Activated CD4-positive, alpha-beta memory T cell treated with anti-CD3 and anti-CD28 coated beads for 36 hours (primary cell): ENCODE results near the gene SMYD5. TPM values are rescaled to one million over a fixed set of nuclear protein-coding genes. Genes with fewer than 3 reads are reported as not detected.
A peak's percentile ranks its signal among the peaks of the same experiment; 100 is the strongest.
"Not testable (repeated sequence)": the region's sequence is repeated elsewhere in the genome, so short reads cannot be mapped to it uniquely, and the experiment has no call there.

Experiments used
- CTCF ChIA-PET: fragments of 350-600 bp; sonication (Branson Sonifier 250); formaldehyde crosslinking; loops from one replicate; lab custom pipeline; 2021; ENCODE audit warnings: antibody characterized with exemption, inconsistent platforms; lab: Charles Lee
- POLR2A ChIA-PET: fragments of 350-600 bp; sonication (Branson Sonifier 250); formaldehyde crosslinking; loops from one replicate; lab custom pipeline; 2021; ENCODE audit warnings: antibody characterized with exemption; lab: Charles Lee
- DNase-seq: peaks from one replicate; pipeline ENCODE4 v3.0.0-alpha.2; 2020
- H3K27ac Mint-ChIP-seq: one replicate; pipeline ENCODE4 v1.8.0; 2021; ENCODE audit warnings: mixed read lengths
- H3K27me3 Mint-ChIP-seq: one replicate; pipeline ENCODE4 v1.8.0; 2021; ENCODE audit warnings: mixed read lengths
- H3K36me3 Mint-ChIP-seq: one replicate; pipeline ENCODE4 v1.8.0; 2021; ENCODE audit warnings: mixed read lengths
- H3K4me1 Mint-ChIP-seq: one replicate; pipeline ENCODE4 v1.8.0; 2021; ENCODE audit warnings: low read depth, mixed read lengths
- H3K4me3 Mint-ChIP-seq: one replicate; pipeline ENCODE4 v1.8.0; 2021; ENCODE audit warnings: mild to moderate bottlenecking, mixed read lengths
- H3K9me3 Mint-ChIP-seq: one replicate; pipeline ENCODE4 v1.8.0; 2021; ENCODE audit warnings: mixed read lengths
- intact Hi-C: fragments of 100-400 bp; cut with micrococcal nuclease; formaldehyde crosslinking; loops from one replicate; pipeline ENCODE4 v1.15.1; 2023
- total RNA-seq, 2 experiments: library from RNA; stranded (reverse); gene quantifications; one replicate each; pipeline ENCODE4 v1.2.3, GENCODE V29; 2021

SMYD5 gene
- 10 to 100 TPM; 40.0 to 42.0 TPM for total RNA-seq

DNA sequence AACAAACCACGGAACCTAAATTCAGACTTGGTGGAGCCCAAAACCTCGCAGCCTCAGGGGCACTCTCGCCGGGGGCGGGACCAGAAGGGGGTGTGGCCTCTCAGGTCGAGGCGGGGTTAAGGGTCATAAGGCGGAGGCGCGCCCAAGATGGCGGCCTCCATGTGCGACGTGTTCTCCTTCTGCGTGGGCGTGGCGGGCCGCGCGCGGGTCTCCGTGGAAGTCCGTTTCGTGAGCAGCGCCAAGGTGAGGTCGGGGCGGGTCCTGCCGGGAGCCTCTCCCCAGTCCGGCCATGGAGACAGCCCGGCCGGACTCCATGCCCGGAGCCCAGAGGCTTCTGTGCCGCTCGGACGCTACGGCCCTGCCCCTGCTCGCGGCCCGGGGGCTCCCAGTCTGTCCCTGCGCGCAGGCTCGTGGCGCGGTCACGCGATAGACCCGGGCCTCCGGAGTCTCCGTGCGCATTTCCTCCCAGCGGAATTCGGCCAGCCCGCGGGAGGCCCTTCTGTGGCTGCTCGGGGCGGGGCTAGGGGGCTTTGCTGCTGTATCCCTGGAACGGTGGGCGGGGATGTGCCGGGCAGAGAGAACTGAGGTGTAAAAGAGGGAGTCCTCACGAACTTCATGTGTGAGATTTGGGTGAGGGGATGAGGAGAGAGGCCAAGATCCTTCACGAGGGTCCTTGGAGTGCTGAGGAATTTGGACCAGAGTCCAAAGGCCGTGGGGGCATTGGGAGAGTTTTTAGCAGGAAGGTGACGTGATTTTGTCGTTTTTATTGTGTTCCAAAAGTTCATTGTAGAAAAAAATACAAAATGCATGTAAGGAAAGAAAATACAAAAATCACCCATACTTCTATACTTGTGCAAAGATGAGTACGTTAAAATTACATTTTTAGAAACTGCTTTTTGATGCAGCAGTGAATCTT lies at the start of gene SMYD5:
Gene SMYD5 (plus strand): TSS at position 126 of the 916 bp plus-strand sequence. CDS start 22 bp downstream, at position 148.
- intact Hi-C loops = loop anchor here (1.0 to 5.0 kb wide), 4 partner anchors 19 to 322 kb away; partner anchors contain the start of genes EGR4, PRADC1 and SFXN5
- CTCF ChIA-PET = interaction anchor here (0.9 to 8.7 kb wide), 10 partner anchors 19 to 221 kb away, joined by 3 to 158 read pairs (median 12); partner anchors contain the start of genes CCT7 and PRADC1
- Mint-ChIP-seq H3K27me3 (peaks cover under 1% of the 10 kb centered on the region), H3K36me3 (peaks cover 1% of the 10 kb centered on the region), H3K4me1 (peaks cover 42% of the 10 kb centered on the region), H3K4me3 (peak within 1 kb of the TSS; percentile 96), H3K27ac (peak within 1 kb of the TSS; percentile 91), H3K9me3 (no peaks in the 10 kb centered on the region)
- DNase-seq = peak; percentile 95
- POLR2A ChIA-PET = interaction anchor here (1.2 to 5.1 kb wide), 3 partner anchors 11 to 19 kb away, joined by 3 to 32 read pairs (median 4); partner anchors contain the start of genes CCT7 and PRADC1

DNA sequence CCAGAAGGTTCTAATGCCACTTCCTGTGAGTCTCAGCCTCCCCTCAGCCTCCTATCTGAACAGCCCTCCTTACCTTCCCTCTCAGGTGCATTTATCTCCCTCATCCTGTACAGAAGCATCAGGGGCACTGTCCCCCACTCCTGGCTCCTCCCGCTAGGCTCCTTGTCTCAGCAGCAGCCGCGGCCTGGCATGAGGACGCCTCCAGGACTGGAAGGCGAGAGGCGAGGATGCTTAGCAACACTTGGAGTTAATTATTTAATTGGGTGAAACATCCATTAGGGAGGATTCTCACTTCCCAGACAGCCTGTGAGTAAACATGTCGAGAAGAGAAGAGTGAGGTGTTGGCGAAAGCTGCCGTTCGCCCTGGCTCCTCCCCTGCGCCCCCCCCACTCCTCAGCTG lies 48.1 kb upstream of the SMYD5 start:
- H3K36me3 Mint-ChIP-seq, intact Hi-C loops: not testable (repeated sequence)

DNA sequence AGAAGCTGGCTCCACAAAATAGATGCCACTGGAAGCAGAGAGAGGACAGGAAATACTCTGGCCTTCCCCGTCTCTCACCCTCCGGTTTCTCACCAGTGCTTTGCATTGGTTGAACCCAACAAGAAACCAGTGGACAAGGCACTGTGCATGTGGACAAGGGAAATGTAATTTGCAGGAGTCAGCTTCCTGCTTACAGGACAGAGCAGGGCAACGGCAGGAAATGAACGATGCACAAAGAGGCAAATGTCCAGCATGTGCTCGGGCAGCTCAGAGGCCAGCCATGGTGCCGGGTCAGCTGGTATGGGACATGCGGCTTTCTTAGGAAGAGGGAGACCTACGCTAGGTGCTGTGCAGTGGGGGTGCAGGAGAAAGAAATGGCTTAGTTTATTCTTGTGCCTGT lies 47.2 kb upstream of the SMYD5 start:
- H3K4me1 Mint-ChIP-seq, H3K36me3 Mint-ChIP-seq, H3K27me3 Mint-ChIP-seq, POLR2A ChIA-PET, intact Hi-C loops, H3K27ac Mint-ChIP-seq, DNase-seq, H3K4me3 Mint-ChIP-seq, CTCF ChIA-PET, H3K9me3 Mint-ChIP-seq: not testable (repeated sequence)

More for the DNA sequence above, 48.1 kb upstream of the SMYD5 start:
- H3K4me1 Mint-ChIP-seq, DNase-seq, H3K4me3 Mint-ChIP-seq, H3K27me3 Mint-ChIP-seq, H3K27ac Mint-ChIP-seq, H3K9me3 Mint-ChIP-seq, POLR2A ChIA-PET, CTCF ChIA-PET: not testable (repeated sequence)

DNA sequence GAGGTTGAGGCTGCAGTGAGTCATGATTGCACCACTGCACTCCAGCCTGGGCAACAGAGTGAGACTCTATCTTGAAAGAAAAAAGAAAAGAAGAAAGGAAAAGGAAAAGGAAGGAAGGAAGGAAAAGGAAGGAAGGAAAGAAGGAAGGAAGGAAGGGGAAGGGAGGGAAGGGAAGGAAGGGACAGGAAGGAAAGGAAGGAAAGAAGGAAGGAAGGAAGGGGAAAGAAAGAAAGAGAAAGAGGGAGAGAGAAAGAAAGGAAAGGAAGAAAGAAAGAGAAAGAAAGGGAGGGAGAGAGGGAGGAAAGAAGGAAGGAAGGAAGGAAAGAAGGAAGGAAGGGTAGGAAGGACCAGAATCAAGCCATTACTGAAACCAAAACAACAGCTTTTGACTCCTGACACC lies 45.7 kb upstream of the SMYD5 start:
- CTCF ChIA-PET, DNase-seq: not testable (repeated sequence)

DNA sequence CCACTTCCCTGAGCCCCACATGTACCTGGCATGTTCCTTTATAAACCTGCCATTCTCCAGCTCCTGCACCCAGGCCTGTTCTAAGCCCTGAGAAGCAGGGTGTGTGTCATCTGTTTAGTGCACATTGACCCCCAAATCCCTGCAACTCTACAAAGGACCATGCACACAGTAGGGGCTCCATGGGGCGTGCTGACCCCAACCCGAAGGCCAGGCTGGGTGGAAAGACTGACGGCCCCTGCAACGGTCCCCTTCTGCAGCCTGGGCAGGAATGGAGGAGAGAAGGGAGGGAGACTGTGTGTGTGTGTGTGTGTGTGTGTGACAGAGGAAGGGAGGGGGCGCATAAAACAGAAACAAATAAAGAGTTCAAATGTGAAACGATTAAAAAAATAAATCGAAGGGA lies 43.7 kb upstream of the SMYD5 start:
- H3K4me3 Mint-ChIP-seq, DNase-seq, intact Hi-C loops, H3K36me3 Mint-ChIP-seq, H3K27me3 Mint-ChIP-seq, H3K9me3 Mint-ChIP-seq, CTCF ChIA-PET, POLR2A ChIA-PET, H3K27ac Mint-ChIP-seq: not testable (repeated sequence)
- peaks cover 11% of the 10 kb centered on the region for H3K4me1 Mint-ChIP-seq

More for the DNA sequence above, 45.7 kb upstream of the SMYD5 start:
- H3K36me3 Mint-ChIP-seq, H3K9me3 Mint-ChIP-seq, intact Hi-C loops, POLR2A ChIA-PET, H3K27me3 Mint-ChIP-seq, H3K27ac Mint-ChIP-seq, H3K4me1 Mint-ChIP-seq, H3K4me3 Mint-ChIP-seq: not testable (repeated sequence)

DNA sequence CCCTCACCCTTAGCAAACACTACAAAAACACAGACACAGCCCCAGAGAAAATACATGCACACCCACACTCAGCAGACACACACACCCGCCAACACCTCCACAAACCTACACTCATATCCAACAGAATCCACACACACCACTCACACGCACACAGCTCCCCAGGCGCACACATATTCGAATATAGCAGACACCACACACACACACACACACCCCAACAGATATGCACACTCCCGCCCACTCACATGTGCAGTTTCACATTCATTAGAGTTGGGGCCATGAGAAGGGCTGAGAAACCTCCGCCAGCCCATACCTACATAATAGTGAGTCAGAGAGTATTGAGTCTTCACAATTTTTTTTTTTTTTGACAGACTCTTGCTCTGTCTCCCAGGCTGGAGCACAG lies 41.1 kb upstream of the SMYD5 start:
- CTCF ChIA-PET = interaction anchor here (2.5 to 6.4 kb wide), 2 partner anchors 37 to 87 kb away, joined by 11 to 158 read pairs; partner anchors contain the start of gene SMYD5
- POLR2A ChIA-PET = no interaction called here

DNA sequence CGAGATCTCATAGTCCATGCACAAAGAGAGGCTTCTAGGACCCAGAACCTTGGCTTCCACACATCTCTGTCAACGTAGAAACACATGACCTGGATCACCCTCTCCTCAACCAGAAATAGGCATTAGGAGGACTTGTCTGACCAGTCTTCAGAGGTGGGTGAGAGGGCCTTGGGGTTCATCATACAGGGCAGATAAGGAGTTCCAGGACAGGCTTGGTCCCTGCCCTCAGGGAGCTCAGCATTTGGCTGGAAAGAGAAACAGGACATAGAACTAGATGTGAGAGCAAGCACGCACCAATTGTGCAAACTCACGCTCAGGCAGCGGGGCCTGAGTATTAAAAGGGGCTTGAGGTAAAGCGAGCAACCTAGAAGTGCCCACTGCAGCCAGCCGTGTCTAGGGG lies 40.3 kb upstream of the SMYD5 start:
- H3K9me3 Mint-ChIP-seq = no peaks in the 10 kb centered on the region
- no peak overlapping the region for H3K27ac Mint-ChIP-seq
- ChIA-PET POLR2A (no interaction called here), CTCF (interaction anchor here (0.9 to 6.4 kb wide), 3 partner anchors 36 to 182 kb away, joined by 3 to 158 read pairs (median 11); partner anchors contain the start of gene SMYD5)
- H3K4me1 Mint-ChIP-seq = peaks cover 26% of the 10 kb centered on the region
- no peak for DNase-seq
- no peaks in the 10 kb centered on the region for H3K36me3 Mint-ChIP-seq
- H3K27me3 Mint-ChIP-seq = peaks cover 21% of the 10 kb centered on the region
- no peak overlapping the region for H3K4me3 Mint-ChIP-seq
- intact Hi-C loops = loop anchor here (1.0 kb wide), 1 partner anchor 102 kb away; the partner anchor contains the start of gene SFXN5

More for the DNA sequence above, 41.1 kb upstream of the SMYD5 start:
- no peaks in the 10 kb centered on the region for H3K36me3 Mint-ChIP-seq
- intact Hi-C loops = loop anchor here (1.0 kb wide), 1 partner anchor 102 kb away; the partner anchor contains the start of gene SFXN5
- no peak overlapping the region for H3K27ac Mint-ChIP-seq
- H3K4me1 Mint-ChIP-seq = peaks cover 26% of the 10 kb centered on the region
- DNase-seq = peak; percentile 79
- peaks cover 17% of the 10 kb centered on the region for H3K27me3 Mint-ChIP-seq
- H3K9me3 Mint-ChIP-seq = no peaks in the 10 kb centered on the region
- H3K4me3 Mint-ChIP-seq = no peak overlapping the region

DNA sequence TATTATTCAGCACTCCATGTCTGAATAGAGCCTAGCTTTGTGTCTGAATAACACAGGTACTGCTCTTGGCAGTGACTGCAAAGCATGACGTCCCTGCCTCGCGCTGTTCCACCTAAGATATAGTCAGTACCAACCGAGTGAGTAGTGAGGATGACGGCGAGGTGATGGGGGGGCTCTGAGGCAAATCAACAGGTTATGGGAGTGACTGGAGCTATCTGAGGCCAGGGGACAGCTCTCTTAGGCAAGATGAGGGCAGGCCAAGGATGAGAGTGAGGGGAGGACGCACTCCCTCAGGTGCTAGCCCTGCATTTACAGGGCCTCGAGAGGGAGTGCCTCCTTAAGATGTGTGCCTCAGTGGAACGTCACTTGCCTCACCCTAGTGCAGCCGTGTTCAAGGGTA lies 39.8 kb upstream of the SMYD5 start:
- CTCF ChIA-PET = interaction anchor here (0.9 to 6.4 kb wide), 7 partner anchors 17 to 183 kb away, joined by 3 to 158 read pairs (median 3); partner anchors contain the start of gene SMYD5
- intact Hi-C loops = no loop called here
- no peak overlapping the region for H3K27ac Mint-ChIP-seq
- peaks cover 21% of the 10 kb centered on the region for H3K27me3 Mint-ChIP-seq
- H3K36me3 Mint-ChIP-seq = no peaks in the 10 kb centered on the region
- H3K4me3 Mint-ChIP-seq = no peak overlapping the region
- POLR2A ChIA-PET = no interaction called here
- H3K4me1 Mint-ChIP-seq = peaks cover 26% of the 10 kb centered on the region
- no peaks in the 10 kb centered on the region for H3K9me3 Mint-ChIP-seq
- no peak for DNase-seq

DNA sequence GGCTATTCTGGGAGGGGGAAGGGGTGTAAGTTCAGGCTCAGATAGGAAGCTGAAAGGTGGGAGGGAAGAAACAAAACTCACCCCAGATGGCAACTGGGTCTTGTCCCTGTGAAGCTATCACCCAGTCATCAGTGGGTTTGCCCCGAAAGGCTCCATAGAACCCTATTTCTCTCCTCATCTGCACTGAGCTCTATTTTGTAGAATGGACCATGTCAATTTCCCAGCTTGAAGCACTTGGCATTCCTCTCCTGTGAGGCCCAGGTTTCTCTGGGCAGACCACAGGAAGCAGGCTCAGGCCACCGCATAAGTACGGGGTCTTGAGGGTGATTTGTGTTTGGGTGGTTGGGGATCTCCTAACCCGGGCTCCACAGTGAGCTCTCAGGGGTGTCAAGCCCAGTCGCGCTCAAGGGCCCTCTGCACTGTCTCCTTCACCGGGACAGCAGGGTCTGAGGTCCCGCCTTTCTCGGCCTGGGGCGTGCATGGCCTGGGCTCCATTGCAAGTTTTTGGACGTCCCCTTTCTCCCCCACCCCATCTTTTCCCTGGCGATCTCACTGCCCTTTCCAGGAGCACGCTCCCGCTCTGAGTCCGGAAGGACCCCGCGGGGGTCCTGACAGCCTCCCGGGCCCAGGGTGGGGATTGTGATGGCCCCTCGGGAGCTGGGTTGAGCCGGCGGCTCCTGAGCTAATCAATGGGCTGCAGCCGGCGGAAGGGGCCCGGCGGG lies 38.9 kb upstream of the SMYD5 start:
- Mint-ChIP-seq H3K9me3 (no peaks in the 10 kb centered on the region), H3K4me1 (peaks cover 26% of the 10 kb centered on the region), H3K36me3 (no peaks in the 10 kb centered on the region), H3K27me3 (peaks cover 26% of the 10 kb centered on the region), H3K27ac (no peak overlapping the region), H3K4me3 (no peak overlapping the region)
- DNase-seq = no peak
- ChIA-PET POLR2A (no interaction called here), CTCF (interaction anchor here (1.0 to 6.4 kb wide), 5 partner anchors 18 to 183 kb away, joined by 3 to 158 read pairs (median 3); partner anchors contain the start of gene SMYD5)
- intact Hi-C loops = loop anchor here (5.0 kb wide), 3 partner anchors 117 to 403 kb away; partner anchors contain the start of gene EGR4

DNA sequence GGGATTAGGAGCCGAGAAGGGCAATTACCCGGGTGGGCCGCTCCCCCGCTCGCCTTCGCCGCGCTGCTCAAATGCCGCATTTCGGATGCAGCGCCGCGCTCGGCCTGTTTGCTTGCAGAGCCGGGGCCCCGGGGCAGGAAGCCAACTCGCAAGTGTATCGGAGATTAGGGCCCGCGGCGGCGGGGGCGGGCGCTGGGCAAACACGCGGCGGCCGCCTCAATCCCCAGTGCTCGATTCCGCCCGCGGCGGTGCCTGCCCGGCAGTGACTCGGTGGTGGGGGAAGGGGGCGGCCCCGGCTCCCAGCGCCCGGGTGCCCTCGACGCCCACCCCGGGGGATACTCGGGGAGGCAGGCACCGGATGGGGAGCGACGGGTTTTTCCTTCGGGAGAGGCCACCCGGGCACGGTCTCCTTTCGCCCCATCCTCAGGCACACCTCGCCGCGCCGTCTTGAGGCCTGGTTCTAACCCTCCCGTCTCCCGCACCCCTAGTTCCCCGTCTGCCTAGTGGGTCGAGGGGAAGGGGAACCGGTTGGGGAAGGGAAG lies 38.3 kb upstream of the SMYD5 start:
- H3K4me3 Mint-ChIP-seq = peak overlapping the region; percentile 77
- POLR2A ChIA-PET = no interaction called here
- H3K4me1 Mint-ChIP-seq = peaks cover 26% of the 10 kb centered on the region
- no peaks in the 10 kb centered on the region for H3K36me3 Mint-ChIP-seq
- no peak overlapping the region for H3K27ac Mint-ChIP-seq
- DNase-seq = peak; percentile 85
- intact Hi-C loops = loop anchor here (2.0 to 5.0 kb wide), 4 partner anchors 63 to 403 kb away; partner anchors contain the start of genes EGR4 and RAB11FIP5
- CTCF ChIA-PET = interaction anchor here (1.0 to 6.4 kb wide), 11 partner anchors 19 to 313 kb away, joined by 3 to 158 read pairs (median 26); partner anchors contain the start of genes RAB11FIP5, SFXN5, SMYD5 and SPR
- H3K9me3 Mint-ChIP-seq = no peaks in the 10 kb centered on the region
- peaks cover 29% of the 10 kb centered on the region for H3K27me3 Mint-ChIP-seq
